Activated naive CD4-positive, alpha-beta T cell treated with anti-CD3 and anti-CD28 coated beads for 36 hours (primary cell): ENCODE results near the gene TRPV4. TPM values are rescaled to one million over a fixed set of nuclear protein-coding genes. Genes with fewer than 3 reads are reported as not detected.
A peak's percentile ranks its signal among the peaks of the same experiment; 100 is the strongest.
"Not testable (repeated sequence)": the region's sequence is repeated elsewhere in the genome, so short reads cannot be mapped to it uniquely, and the experiment has no call there.

Source experiments
- CTCF ChIA-PET: fragments of 350-600 bp; sonication (Branson Sonifier 250); formaldehyde crosslinking; loops from one replicate; lab custom pipeline; 2021; ENCODE audit warnings: antibody characterized with exemption; lab: Charles Lee
- DNase-seq: peaks from one replicate; pipeline ENCODE4 v3.0.0-alpha.2; 2020
- H3K27ac Mint-ChIP-seq: one replicate; pipeline ENCODE4 v1.8.0; 2021; ENCODE audit warnings: mild to moderate bottlenecking, mixed read lengths
- H3K27me3 Mint-ChIP-seq: one replicate; pipeline ENCODE4 v1.8.0; 2021; ENCODE audit warnings: low read depth, mixed read lengths
- H3K36me3 Mint-ChIP-seq: one replicate; pipeline ENCODE4 v1.8.0; 2021; ENCODE audit warnings: low read depth, mixed read lengths
- H3K4me1 Mint-ChIP-seq: one replicate; pipeline ENCODE4 v1.8.0; 2021; ENCODE audit warnings: low read depth, mixed read lengths
- H3K4me3 Mint-ChIP-seq: one replicate; pipeline ENCODE4 v1.8.0; 2021; ENCODE audit warnings: mild to moderate bottlenecking, moderate library complexity, mixed read lengths
- H3K9me3 Mint-ChIP-seq: one replicate; pipeline ENCODE4 v1.8.0; 2021; ENCODE audit warnings: mixed read lengths
- intact Hi-C: fragments of 100-400 bp; cut with micrococcal nuclease; formaldehyde crosslinking; loops from one replicate; pipeline ENCODE4 v1.15.1; 2023
- total RNA-seq, 2 experiments: library from RNA; stranded (reverse); gene quantifications; one replicate each; pipeline ENCODE4 v1.2.3, GENCODE V29; 2021

TRPV4 gene
- total RNA-seq, 2 experiments from 2014 or later: not detected

DNA sequence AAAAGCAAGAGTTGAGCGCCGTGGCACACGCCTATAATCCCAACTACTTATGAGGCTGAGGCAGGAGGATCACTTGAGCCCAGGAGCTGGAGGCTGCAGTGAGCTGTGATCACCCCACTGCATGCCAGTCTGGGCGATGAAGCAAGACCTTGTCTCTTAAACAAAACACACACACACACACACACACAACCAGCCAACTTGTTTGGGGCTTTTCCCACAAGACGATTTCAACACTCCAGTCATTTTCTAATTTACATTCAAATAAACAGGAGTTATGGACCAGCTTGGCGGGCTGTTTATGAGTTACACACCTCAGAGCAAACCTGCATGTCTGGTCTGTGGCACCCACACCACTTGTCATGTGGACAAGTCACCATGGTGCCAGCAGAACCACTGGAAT is 40.5 kb upstream of the TRPV4 start:
- intact Hi-C loops: no loop called here
- Mint-ChIP-seq H3K9me3 (no peaks in the 10 kb centered on the region), H3K4me1 (peaks cover 36% of the 10 kb centered on the region), H3K27ac (no peak overlapping the region), H3K27me3 (no peaks in the 10 kb centered on the region), H3K4me3 (no peak overlapping the region), H3K36me3 (no peaks in the 10 kb centered on the region)
- DNase-seq: no peak
- CTCF ChIA-PET: interaction anchor here (1.2 kb wide), 1 partner anchor 20 kb away, joined by 3 read pairs; no protein-coding TSS in a partner anchor

DNA sequence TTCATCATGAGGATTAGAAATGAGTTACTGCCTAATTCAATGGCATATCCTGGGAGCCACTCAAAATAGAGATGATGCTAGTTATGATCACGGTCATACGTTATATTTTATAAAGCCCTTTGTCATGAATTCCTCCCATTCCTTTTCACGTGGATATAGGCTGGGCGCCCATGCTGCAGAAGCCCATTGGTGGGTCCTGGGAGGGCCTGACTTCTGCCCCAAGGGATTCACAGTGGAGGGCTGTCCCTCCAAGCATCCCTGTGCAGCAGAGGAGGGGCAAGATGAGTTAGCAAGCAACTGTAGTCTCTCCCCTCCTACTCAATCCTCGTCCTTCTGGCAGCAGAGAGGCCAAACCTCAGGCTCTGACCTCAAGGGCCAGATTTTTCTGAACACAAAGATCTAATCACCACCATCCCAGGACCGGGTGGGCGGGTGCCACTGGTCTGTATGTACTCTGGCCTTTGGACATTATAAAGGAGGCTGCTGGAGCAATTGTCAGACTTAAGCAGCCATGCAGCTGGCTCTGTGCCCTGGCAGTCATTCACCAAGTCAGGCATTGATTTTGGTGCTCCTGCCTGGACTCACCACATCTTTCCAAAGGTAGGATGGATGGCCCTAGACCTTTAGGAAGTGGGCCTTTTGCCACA is 38.6 kb upstream of the TRPV4 start:
- CTCF ChIA-PET: interaction anchor here (2.5 kb wide), 1 partner anchor 27 kb away, joined by 6 read pairs; no protein-coding TSS in a partner anchor
- H3K9me3 Mint-ChIP-seq: no peaks in the 10 kb centered on the region
- H3K27me3 Mint-ChIP-seq: no peaks in the 10 kb centered on the region
- DNase-seq: no peak
- no peak overlapping the region for H3K27ac Mint-ChIP-seq
- intact Hi-C loops: no loop called here
- H3K4me1 Mint-ChIP-seq: peaks cover 28% of the 10 kb centered on the region
- H3K36me3 Mint-ChIP-seq: no peaks in the 10 kb centered on the region
- no peak overlapping the region for H3K4me3 Mint-ChIP-seq

DNA sequence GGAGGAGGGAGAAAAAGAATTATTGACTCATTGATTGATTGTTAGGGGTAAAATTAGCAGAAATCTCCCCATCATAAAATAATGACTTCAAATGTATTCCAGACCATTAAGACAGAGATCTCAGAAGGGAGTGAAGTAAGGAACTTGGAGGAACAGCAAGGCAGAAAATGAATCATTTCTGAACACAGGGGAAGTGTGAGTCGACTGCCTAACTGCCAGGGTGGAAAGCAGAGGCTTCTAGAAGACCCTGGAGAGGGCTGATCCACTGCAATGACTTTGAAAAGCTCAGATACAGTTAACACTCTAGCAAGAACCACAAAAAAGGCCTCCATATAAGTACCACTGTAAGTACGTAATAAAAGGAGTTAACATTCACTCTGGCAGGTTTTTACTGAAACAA is 37.5 kb upstream of the TRPV4 start:
- intact Hi-C loops: no loop called here
- peaks cover 23% of the 10 kb centered on the region for H3K4me1 Mint-ChIP-seq
- no peaks in the 10 kb centered on the region for H3K27me3 Mint-ChIP-seq
- no peak for DNase-seq
- no peaks in the 10 kb centered on the region for H3K9me3 Mint-ChIP-seq
- CTCF ChIA-PET: interaction anchor here (0.6 to 2.5 kb wide), 2 partner anchors 25 to 172 kb away, joined by 4 to 6 read pairs; no protein-coding TSS in a partner anchor
- H3K36me3 Mint-ChIP-seq: no peaks in the 10 kb centered on the region
- H3K4me3 Mint-ChIP-seq: no peak overlapping the region
- H3K27ac Mint-ChIP-seq: peak overlapping the region; percentile 38

GRCh38 chr12:109868182-109869051 is 35.2 kb upstream of the TRPV4 start:
- no peaks in the 10 kb centered on the region for H3K27me3 Mint-ChIP-seq
- peak; percentile 24 for DNase-seq
- intact Hi-C loops: no loop called here
- no peaks in the 10 kb centered on the region for H3K36me3 Mint-ChIP-seq
- no peaks in the 10 kb centered on the region for H3K9me3 Mint-ChIP-seq
- H3K27ac Mint-ChIP-seq: no peak overlapping the region
- CTCF ChIA-PET: interaction anchor here (1.1 to 1.9 kb wide), 2 partner anchors 9 to 15 kb away, joined by 6 to 9 read pairs; no protein-coding TSS in a partner anchor
- no peak overlapping the region for H3K4me3 Mint-ChIP-seq
- H3K4me1 Mint-ChIP-seq: peaks cover 22% of the 10 kb centered on the region

GRCh38 chr12:109864916-109865315 is 31.7 kb upstream of the TRPV4 start:
- H3K27ac Mint-ChIP-seq: no peak overlapping the region
- peaks cover 11% of the 10 kb centered on the region for H3K4me1 Mint-ChIP-seq
- no peaks in the 10 kb centered on the region for H3K36me3 Mint-ChIP-seq
- CTCF ChIA-PET: interaction anchor here (0.6 to 1.4 kb wide), 2 partner anchors 20 to 489 kb away, joined by 3 to 4 read pairs; no protein-coding TSS in a partner anchor
- no peak overlapping the region for H3K4me3 Mint-ChIP-seq
- H3K9me3 Mint-ChIP-seq: no peaks in the 10 kb centered on the region
- DNase-seq: no peak
- intact Hi-C loops: no loop called here
- H3K27me3 Mint-ChIP-seq: no peaks in the 10 kb centered on the region

DNA sequence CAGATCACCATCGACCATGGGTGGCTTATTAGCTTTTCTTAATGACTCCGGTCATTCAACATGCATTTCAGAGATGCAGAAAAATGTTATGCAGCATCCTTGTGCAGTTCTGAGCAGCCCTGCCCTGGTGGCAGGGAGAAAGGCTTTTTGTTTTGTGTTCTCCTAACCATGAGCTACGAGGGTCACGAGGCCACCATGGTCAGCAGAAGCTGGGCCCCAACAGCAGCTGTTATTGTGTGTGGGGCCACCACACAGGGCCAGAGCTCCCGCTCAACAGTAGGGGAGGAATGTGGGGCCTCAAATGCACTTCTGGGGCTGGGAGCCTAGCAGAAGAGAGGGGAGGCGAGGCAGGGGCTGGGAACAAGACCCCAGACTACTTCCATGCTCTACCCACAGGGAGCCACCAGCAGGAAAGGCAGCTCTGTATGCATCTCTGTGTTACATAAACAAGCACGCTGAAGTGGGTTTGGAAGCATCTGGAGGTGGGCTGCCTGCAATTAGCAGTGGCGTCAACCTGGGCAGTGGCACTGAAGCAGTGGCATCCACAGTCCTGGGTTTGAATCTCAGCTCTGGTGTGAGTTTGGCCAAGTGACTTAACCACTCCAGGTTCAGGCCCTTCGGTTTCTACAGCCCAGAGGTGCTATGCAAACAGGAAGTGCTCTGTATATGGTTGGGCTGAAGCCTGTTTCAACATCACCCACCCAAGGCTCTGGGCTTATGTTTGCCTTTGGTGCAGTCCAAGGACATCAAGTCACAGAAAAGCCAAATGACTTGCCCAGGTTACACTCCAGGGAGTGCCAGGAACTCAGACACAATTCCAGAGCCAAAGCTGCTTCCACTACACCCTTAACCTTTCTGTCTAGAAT is 30.9 kb upstream of the TRPV4 start:
- Mint-ChIP-seq H3K27ac (no peak overlapping the region), H3K27me3 (no peaks in the 10 kb centered on the region), H3K9me3 (no peaks in the 10 kb centered on the region), H3K4me3 (no peak overlapping the region), H3K36me3 (no peaks in the 10 kb centered on the region), H3K4me1 (peaks cover 11% of the 10 kb centered on the region)
- no peak for DNase-seq
- CTCF ChIA-PET: interaction anchor here (0.6 to 1.4 kb wide), 3 partner anchors 11 to 58 kb away, joined by 3 to 4 read pairs (median 3); no protein-coding TSS in a partner anchor
- intact Hi-C loops: no loop called here

DNA sequence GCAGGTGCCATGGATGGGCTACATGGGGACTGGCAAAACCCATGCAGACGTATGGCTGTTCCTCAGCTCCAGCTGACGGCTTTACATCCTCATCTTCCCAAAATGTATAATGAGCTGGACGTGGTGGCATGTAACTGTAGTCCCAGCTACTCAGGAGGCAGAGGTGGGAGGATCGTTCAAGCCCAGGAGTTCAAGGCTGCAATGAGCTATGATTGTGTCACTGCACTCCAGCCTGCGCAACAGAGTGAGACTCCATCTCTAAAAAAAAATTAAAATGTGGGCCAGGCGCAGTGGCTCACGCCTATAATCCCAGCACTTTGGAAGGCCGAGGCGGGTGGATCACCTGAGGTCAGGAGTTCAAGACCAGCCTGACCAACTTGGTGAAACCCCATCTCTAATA is 29.3 kb upstream of the TRPV4 start:
- CTCF ChIA-PET: interaction anchor here (0.7 to 0.8 kb wide), 2 partner anchors 8 to 17 kb away, joined by 3 read pairs; no protein-coding TSS in a partner anchor
- H3K9me3 Mint-ChIP-seq, DNase-seq, H3K4me1 Mint-ChIP-seq, H3K27me3 Mint-ChIP-seq, H3K27ac Mint-ChIP-seq, intact Hi-C loops, H3K4me3 Mint-ChIP-seq, H3K36me3 Mint-ChIP-seq: not testable (repeated sequence)

DNA sequence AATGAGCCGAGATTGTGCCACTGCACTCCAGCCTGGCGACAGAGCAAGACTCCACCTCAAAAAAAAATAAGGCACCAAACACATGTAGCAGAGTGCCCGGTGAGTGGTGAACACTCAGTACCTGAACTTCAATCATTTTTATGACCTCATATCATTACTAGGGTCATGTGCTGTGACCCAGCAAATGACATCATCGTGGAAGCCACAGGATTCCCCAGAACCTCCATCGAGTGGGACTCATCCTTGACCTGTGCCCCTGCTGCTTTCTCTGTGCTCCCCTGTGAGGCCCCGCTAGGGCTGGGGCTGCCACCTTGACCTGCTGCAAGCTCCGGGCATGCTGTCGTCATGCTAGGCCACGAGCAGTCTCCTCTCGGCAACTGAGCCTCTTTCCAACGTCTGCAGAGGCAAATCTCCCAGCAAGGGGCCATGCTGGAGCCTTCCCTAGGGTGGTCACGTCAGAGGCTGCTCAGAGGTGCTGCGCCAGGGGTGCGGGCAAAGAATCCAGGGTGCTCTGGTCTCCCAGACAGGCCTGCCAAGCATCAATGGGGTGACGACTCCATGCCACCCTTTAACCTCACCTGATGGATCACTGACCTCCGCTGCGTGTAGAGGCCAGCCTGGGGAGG is 28.6 kb upstream of the TRPV4 start:
- Mint-ChIP-seq H3K27ac (no peak overlapping the region), H3K27me3 (no peaks in the 10 kb centered on the region), H3K9me3 (no peaks in the 10 kb centered on the region), H3K4me3 (no peak overlapping the region), H3K36me3 (no peaks in the 10 kb centered on the region), H3K4me1 (peaks cover 6% of the 10 kb centered on the region)
- intact Hi-C loops: no loop called here
- CTCF ChIA-PET: no interaction called here
- no peak for DNase-seq

DNA sequence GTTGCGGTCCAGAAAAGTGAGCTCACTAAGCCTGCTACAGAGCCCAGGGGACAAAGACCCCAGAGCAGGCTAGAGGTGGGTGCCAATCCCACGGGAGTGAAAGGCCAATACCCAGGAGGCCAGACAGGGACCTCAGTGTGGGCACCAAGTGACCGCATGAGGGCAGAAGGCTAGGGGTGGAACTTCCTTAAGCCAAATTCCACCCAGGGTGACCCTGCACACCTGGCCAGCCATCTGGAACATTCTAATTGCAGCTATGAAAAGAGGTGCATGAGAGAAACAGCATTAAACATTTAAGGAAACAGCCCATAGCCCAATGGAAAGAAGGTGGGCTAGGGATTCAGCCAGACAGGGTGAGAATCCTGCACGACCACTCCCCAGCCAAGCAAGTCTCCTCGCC is 27.8 kb upstream of the TRPV4 start:
- CTCF ChIA-PET: no interaction called here
- H3K9me3 Mint-ChIP-seq: no peaks in the 10 kb centered on the region
- peaks cover 6% of the 10 kb centered on the region for H3K4me1 Mint-ChIP-seq
- H3K27me3 Mint-ChIP-seq: no peaks in the 10 kb centered on the region
- no peak for DNase-seq
- no peaks in the 10 kb centered on the region for H3K36me3 Mint-ChIP-seq
- H3K27ac Mint-ChIP-seq: no peak overlapping the region
- intact Hi-C loops: no loop called here
- H3K4me3 Mint-ChIP-seq: no peak overlapping the region

- CTCF ChIA-PET: interaction anchor here (0.7 to 2.2 kb wide), 3 partner anchors 14 to 988 kb away, joined by 3 to 18 read pairs (median 4); partner anchors contain the start of gene CCDC63
Observed at GRCh38 chr12:109858764-109859163, 25.6 kb upstream of the TRPV4 start.

DNA sequence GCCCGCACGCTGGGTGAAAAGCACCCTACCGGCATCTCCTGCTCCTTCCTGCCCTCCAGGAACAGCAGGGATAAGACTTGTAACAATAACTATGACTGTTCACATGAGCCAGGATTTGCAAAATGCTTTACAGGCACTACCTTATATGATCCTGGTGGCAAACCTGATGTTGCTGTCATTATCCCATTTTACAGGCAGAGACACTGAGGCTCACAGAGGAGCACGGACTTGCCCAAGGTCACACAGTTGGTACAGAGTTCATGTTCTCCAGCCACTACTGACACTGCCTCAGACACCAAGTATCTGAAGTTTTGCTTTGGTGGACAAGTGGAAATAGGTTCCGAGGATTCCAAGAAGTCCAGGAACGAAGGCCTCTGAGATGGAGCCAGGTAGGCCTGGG is 24.5 kb upstream of the TRPV4 start:
- no peaks in the 10 kb centered on the region for H3K9me3 Mint-ChIP-seq
- no peak for DNase-seq
- intact Hi-C loops: no loop called here
- peaks cover 1% of the 10 kb centered on the region for H3K36me3 Mint-ChIP-seq
- no peaks in the 10 kb centered on the region for H3K27me3 Mint-ChIP-seq
- no peak overlapping the region for H3K4me3 Mint-ChIP-seq
- H3K27ac Mint-ChIP-seq: no peak overlapping the region
- CTCF ChIA-PET: interaction anchor here (1.0 to 2.9 kb wide), 4 partner anchors 13 to 70 kb away, joined by 3 to 12 read pairs (median 4); no protein-coding TSS in a partner anchor
- no peaks in the 10 kb centered on the region for H3K4me1 Mint-ChIP-seq

More at GRCh38 chr12:109858764-109859163, 25.6 kb upstream of the TRPV4 start:
- no peaks in the 10 kb centered on the region for H3K9me3 Mint-ChIP-seq
- DNase-seq: no peak
- no peaks in the 10 kb centered on the region for H3K27me3 Mint-ChIP-seq
- H3K27ac Mint-ChIP-seq: peak overlapping the region; percentile 65
- H3K4me1 Mint-ChIP-seq: no peaks in the 10 kb centered on the region
- H3K4me3 Mint-ChIP-seq: no peak overlapping the region
- intact Hi-C loops: no loop called here
- no peaks in the 10 kb centered on the region for H3K36me3 Mint-ChIP-seq
